K562 (cell line): Measurements from ENCODE around the gene SNX1.
"Not testable (repeated sequence)": the region's sequence is repeated elsewhere in the genome, so short reads cannot be mapped to it uniquely, and the experiment has no call there.

ENCODE experiments used
- BHLHE40 ChIP-seq: IDR thresholded peaks from 2 replicates; pipeline ENCODE4 v1.6.1; 2011; ENCODE audit warnings: low read length, improper control_type of control experiment
- CBX2 ChIP-seq: fragments of 200-600 bp; sonication (generic); IDR thresholded peaks from one replicate; pipeline ENCODE4 v1.6.1; 2012; ENCODE audit warnings: mild to moderate bottlenecking, low read length, inconsistent platforms; ENCODE audit not compliant: insufficient read depth, poor library complexity, severe bottlenecking
- CREB1 ChIP-seq, 2 experiments: sonication (generic) in 1 of 2; formaldehyde crosslinking in 1 of 2; IDR thresholded peaks; 2 replicates each; pipeline versions ENCODE4 v1.6.1 to v1.8.0; 2012 to 2022; ENCODE audit warnings: inconsistent platforms in 1 of 2, mild to moderate bottlenecking in 1 of 2, missing genetic modification reagents in 1 of 2, moderate library complexity in 1 of 2
- CTCF ChIP-seq, 3 experiments: IDR thresholded peaks in 2 of 3; conservative IDR thresholded peaks in 1 of 3; 2 replicates each; pipeline ENCODE4 v1.5.1; 2011 to 2012; ENCODE audit warnings: low read length in 3 of 3, mild to moderate bottlenecking in 3 of 3, control low read depth in 2 of 3, improper control_type of control experiment in 1 of 3, inconsistent platforms in 1 of 3, low read depth in 1 of 3, mixed read lengths in 1 of 3, moderate library complexity in 1 of 3; ENCODE audit not compliant: insufficient read depth in 2 of 3
- E2F8 ChIP-seq: fragments of 450-650 bp; IDR thresholded peaks from 2 replicates; pipeline ENCODE4 v1.7.1; 2018; ENCODE audit warnings: mild to moderate bottlenecking, low read depth; ENCODE audit not compliant: partially characterized antibody
- PBX2 ChIP-seq, 2 experiments: IDR thresholded peaks in 1 of 2; conservative IDR thresholded peaks in 1 of 2; 2 replicates each; pipeline ENCODE4 v1.6.1; 2016; ENCODE audit warnings: low read depth in 2 of 2, mild to moderate bottlenecking in 1 of 2, missing compliant biosample characterization in 1 of 2, missing genetic modification characterization in 1 of 2, moderate library complexity in 1 of 2
- ZNF133 ChIP-seq: fragments of 250-450 bp; sonication (Bioruptor Pico); IDR thresholded peaks from 2 replicates; pipeline ENCODE4 v1.4.0; 2020; ENCODE audit warnings: mild to moderate bottlenecking
- ZNF165 ChIP-seq: fragments of 250-450 bp; sonication (Bioruptor Pico); IDR thresholded peaks from 2 replicates; pipeline ENCODE4 v1.4.0; 2020; ENCODE audit warnings: borderline replicate concordance
- ZNF512 ChIP-seq: IDR thresholded peaks from 2 replicates; pipeline ENCODE4 v1.6.1; 2016; ENCODE audit warnings: missing genetic modification characterization, missing compliant biosample characterization

GRCh38 chr15:64120322-64120721 lies 24.5 kb downstream of the SNX1 start:
- TF ChIP-seq PBX2 (CRISPR knock-in tag; IDR thresholded peaks at IDR 0.05; ENCODE audit: low read depth); PBX2 (tag; conservative IDR thresholded peaks at IDR 0.05; ENCODE audit: low read depth); CTCF (IDR thresholded peaks at IDR 0.05 in 2 of 3, conservative IDR thresholded peaks at IDR 0.05 in 1 of 3; ENCODE audit: insufficient read depth in 2 of 3, low read depth in 1 of 3, low read length in 3 of 3); CBX2; BHLHE40; CREB1 (IDR thresholded peaks at IDR 0.05); CREB1 (CRISPR knock-in tag; IDR thresholded peaks at IDR 0.05); E2F8; ZNF165 (CRISPR knock-in tag); ZNF512 (tag); ZNF133: not testable (repeated sequence)
